ENCODE measurements around the gene PITPNM1.

The PITPNM1 gene

DNA sequence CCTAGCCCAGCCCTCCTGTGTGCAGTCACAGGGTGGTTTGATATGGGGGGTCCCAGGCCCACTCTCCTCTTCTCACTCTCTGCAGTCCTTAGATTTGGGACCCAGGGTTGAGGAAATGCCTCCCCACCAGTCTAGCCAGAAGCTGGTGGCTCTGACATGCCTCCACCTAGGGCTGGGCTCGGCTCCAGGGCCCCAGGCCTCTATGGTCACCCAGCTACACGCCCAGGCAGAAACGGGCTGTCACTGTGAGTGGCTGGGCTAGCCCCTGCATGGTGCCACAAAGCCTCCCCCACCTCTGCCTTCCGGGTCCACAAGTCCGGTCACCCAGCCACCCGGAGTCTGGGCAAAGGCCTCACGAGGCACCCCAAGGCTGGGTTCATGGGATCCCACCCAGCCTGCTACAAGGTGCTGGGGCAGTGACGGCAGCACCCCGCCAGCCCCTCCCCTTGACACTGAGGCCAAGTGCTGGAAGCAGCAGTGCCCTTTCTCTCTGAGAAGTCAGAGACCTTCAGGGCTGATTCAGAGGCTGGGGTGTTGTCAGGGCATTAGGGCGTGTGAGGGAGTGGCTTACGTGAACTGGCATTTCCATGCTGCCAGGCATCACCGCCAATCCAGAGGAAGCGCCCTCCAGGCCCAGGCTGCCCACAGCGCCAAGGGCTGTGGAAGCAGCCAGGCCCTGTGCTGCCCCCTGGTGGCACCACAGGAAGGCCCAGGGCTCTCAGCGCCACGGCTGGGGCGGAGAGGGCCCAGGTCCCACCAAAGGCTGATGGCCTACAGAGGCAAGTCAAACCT lies 638 bp upstream of the PITPNM1 start:
- peak; percentile 81 to 84 for DNase-seq (ENCODE audit: low spot score in 2 of 2)
- Mint-ChIP-seq H3K27me3 (no peaks in the 10 kb centered on the region), H3K9me3 (no peaks in the 10 kb centered on the region), H3K27ac (ENCODE audit: low read depth) (peak overlapping the region; percentile 99), H3K36me3 (ENCODE audit: insufficient read depth) (peaks cover 57% of the 10 kb centered on the region), H3K4me1 (peaks cover 51% of the 10 kb centered on the region), H3K4me3 (peak overlapping the region; percentile 94)
- ATAC-seq (replicated peaks; ENCODE audit: extremely low read depth, poor library complexity, severe bottlenecking): peak; percentile 56

DNA sequence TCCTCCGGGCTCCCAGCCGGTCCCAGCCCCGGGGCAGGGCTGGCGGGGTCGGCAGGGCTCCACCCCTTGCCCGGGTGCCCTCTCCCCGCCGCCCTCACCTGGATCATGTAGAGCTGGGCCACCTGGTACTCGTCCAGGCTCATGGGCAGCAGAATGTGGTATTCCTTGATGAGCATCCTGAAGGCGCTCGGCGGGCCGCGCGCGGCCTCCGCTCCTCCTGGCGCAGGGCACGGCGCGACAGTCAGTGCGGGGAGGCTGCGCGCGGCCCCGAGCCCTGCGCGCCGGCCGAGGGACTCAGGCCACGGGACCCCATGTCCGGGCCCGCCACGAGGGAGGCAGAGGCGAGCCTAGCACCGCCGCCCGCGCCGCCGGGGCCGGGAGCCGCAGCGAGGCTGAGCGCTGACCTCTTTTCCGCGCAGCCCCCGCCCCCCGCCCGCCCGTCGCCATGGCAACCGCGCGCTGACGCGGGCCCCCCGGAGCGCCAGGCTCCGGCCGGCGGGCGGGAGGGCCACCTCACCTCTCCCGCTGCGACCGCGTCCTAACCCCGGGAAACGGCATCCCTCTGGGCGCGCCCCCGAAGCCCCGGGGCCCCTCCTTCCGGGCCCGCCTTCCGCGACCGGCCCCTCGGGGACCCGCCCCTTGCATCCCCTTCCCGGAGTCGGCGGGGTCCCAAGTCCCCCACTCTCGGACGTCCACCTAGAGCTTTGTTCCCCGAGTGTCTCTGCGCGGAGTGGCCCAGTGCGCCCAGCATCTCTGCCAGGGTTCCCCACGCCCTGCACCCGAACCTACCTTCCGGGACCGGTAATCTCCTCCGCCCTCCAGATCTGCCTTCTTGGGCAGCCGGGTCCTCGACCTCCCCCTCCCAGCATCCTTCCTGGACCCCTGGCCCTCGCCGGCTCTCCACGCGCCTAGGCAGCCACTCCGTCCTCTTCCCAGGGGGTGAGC lies 886 bp downstream of the PITPNM1 start:
- no peak for ATAC-seq (replicated peaks; ENCODE audit: extremely low read depth, poor library complexity, severe bottlenecking)
- H3K4me1 Mint-ChIP-seq: peaks cover 52% of the 10 kb centered on the region

DNA sequence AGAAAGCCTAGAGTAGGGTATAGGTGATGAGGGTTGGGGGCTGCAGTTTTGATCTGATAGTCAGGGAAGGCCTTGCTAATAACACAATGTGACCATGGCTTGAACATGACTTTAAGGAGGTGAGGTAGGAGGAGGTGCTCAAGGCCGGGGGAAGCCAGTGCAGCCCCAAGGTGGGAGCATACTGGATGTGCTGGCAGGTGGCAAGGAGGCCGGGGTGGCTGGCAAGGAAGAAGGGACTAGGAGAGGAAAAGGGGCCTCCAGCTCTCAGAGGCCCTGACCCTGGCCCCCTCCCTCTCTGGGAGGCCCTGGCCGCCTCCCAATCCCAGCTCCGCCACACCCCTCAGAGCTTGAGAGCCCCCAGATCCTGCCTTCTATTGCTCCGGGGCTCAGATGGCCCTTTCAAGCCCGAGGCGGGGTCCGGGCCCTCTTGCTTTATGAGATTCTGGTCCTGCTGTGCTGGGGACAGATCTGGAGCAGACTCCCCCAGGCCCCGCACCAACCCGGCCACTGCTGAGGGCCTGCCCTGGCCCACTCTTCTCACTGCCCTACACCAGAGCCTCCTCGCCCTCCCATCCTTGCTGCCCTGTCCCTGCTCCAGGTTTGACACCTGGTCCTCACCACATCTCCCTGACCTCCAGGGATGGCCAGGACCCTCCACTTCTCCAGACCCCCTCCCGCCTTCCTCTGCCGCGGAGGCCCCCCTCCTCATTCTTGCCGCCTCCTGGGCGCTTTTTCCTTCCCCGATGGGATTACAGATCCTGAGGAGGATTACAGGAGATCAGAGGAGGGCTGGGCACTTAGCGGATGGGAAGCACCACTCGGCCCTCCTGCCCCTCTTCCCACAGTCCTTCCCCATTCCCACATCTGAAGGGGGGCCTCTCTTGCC lies 1.8 kb downstream of the PITPNM1 start:
- ATAC-seq (replicated peaks; ENCODE audit: extremely low read depth, poor library complexity, severe bottlenecking): no peak

More for the DNA sequence above, 886 bp downstream of the PITPNM1 start:
- no peak for DNase-seq (ENCODE audit: low spot score in 2 of 2)
- H3K4me3 Mint-ChIP-seq: peak overlapping the region; percentile 94
- no peaks in the 10 kb centered on the region for H3K9me3 Mint-ChIP-seq
- H3K27ac Mint-ChIP-seq (ENCODE audit: low read depth): peak overlapping the region; percentile 99
- H3K27me3 Mint-ChIP-seq: no peaks in the 10 kb centered on the region
- peaks cover 61% of the 10 kb centered on the region for H3K36me3 Mint-ChIP-seq (ENCODE audit: insufficient read depth)

DNA sequence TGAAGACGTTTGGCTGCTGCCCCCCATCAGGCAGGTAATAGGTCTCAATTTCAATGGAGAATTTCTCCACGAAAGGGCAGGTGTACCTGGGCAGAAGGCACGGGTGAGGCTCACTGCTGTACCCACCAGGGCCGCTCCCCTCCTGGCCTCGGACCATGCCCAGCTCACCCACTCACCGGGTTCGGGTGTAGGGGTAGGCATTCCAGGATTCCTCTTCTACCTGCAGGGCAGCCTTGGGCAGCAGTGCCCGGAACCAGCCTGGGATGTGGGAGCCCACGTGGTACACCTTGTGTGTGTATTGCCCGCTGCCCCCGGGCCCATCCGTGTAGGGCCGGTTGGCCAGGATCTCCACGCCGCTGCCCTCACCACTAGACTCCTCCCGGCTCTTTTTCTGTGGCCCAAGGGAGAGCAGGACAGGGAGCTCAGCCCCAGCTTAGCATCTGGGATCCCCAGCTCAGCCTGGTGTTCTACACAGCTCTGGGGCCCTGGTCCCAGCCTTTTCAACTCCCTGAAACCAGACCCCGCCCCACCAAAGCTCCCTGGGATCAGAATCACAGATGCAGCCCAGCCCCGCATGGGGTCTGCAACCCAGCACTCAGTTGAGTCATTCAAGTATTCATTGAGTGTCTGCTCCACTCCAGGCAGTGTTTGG lies 2.7 kb downstream of the PITPNM1 start:
- H3K27me3 Mint-ChIP-seq: no peaks in the 10 kb centered on the region
- no peaks in the 10 kb centered on the region for H3K9me3 Mint-ChIP-seq
- DNase-seq (ENCODE audit: low spot score in 2 of 2) (no peak), ATAC-seq (replicated peaks; ENCODE audit: extremely low read depth, poor library complexity, severe bottlenecking) (no peak)
- peak overlapping the region; percentile 94 for H3K4me3 Mint-ChIP-seq
- H3K4me1 Mint-ChIP-seq: peaks cover 42% of the 10 kb centered on the region
- peaks cover 57% of the 10 kb centered on the region for H3K36me3 Mint-ChIP-seq (ENCODE audit: insufficient read depth)
- H3K27ac Mint-ChIP-seq (ENCODE audit: low read depth): peak overlapping the region; percentile 8

More for the DNA sequence above, 1.8 kb downstream of the PITPNM1 start:
- Mint-ChIP-seq H3K27me3 (no peaks in the 10 kb centered on the region), H3K36me3 (ENCODE audit: insufficient read depth) (peaks cover 55% of the 10 kb centered on the region), H3K4me3 (peak overlapping the region; percentile 94), H3K4me1 (peaks cover 42% of the 10 kb centered on the region), H3K9me3 (no peaks in the 10 kb centered on the region), H3K27ac (ENCODE audit: low read depth) (peak overlapping the region; percentile 8)
- no peak for DNase-seq (ENCODE audit: low spot score in 2 of 2)

DNA sequence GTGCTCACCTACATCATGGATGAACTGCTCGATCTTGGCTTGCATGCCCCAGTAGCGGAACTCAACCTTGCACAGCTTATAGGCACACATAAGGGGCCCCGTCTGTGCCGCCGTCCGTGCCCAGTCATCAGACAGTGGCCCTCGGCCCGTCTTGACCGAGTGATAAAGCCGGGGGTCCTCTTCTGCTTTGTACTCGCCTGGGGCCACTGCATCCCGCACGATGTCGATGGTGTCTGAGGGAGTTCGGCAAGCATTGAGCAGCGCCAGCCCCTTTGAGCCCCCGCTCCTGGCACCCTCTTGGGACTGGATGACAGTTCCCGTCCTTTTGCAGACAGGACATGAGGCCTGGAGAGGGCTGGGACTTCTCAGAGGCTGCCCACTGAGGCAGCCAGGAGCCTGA lies 3.3 kb downstream of the PITPNM1 start:
- no peaks in the 10 kb centered on the region for H3K27me3 Mint-ChIP-seq
- no peak overlapping the region for H3K27ac Mint-ChIP-seq (ENCODE audit: low read depth)
- H3K4me3 Mint-ChIP-seq: no peak overlapping the region
- no peaks in the 10 kb centered on the region for H3K9me3 Mint-ChIP-seq
- H3K4me1 Mint-ChIP-seq: peaks cover 37% of the 10 kb centered on the region
- DNase-seq (ENCODE audit: low spot score in 2 of 2): no peak
- H3K36me3 Mint-ChIP-seq (ENCODE audit: insufficient read depth): peaks cover 57% of the 10 kb centered on the region
- no peak for ATAC-seq (replicated peaks; ENCODE audit: extremely low read depth, poor library complexity, severe bottlenecking)

DNA sequence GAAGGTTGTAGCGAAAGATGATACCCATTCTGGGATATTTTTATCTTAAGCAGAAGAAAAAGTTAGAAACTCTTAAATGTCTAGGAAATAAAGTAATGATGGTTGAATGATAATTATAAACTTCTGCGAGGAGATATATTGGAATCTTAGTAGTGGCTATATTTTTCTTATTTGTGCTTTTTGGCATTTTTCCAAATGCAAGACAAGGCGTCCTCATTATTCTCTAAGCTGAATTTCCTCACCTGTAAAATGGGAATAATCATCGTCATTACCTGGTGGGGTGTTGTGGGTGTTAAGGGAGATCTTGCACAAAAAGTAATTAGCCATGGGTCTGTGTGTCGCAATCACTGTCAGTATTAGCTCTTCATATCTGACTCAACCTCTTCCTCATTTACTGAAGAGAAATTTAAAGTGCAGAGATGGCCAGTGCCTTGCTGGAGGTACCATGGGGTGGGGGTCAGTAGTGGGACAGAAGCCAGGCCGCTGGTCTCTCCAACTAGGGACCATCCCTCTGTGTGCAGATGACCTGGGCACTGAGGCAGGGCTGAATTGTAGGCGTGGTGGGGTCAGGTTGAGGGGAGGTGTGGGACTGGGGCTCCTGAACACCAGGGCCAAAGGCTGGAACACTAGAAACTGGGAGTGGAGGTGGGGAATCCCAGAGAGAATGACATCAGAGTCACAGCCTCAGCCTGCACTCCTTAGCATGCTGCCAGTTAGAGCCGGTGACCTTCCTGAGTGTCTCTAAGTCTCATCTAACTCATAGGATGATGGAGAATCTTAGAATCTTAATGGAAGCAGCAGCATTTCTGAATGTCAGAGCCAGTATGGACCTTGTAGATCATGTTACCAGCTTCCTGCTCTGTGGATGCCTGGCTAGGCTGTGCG lies 4.1 kb downstream of the PITPNM1 start:
- ATAC-seq (replicated peaks; ENCODE audit: extremely low read depth, poor library complexity, severe bottlenecking): no peak
- no peak for DNase-seq (ENCODE audit: low spot score in 2 of 2)
- peaks cover 56% of the 10 kb centered on the region for H3K36me3 Mint-ChIP-seq (ENCODE audit: insufficient read depth)
- peaks cover 29% of the 10 kb centered on the region for H3K4me1 Mint-ChIP-seq
- no peaks in the 10 kb centered on the region for H3K27me3 Mint-ChIP-seq
- H3K4me3 Mint-ChIP-seq: no peak overlapping the region
- H3K27ac Mint-ChIP-seq (ENCODE audit: low read depth): peak overlapping the region; percentile 49
- no peaks in the 10 kb centered on the region for H3K9me3 Mint-ChIP-seq

DNA sequence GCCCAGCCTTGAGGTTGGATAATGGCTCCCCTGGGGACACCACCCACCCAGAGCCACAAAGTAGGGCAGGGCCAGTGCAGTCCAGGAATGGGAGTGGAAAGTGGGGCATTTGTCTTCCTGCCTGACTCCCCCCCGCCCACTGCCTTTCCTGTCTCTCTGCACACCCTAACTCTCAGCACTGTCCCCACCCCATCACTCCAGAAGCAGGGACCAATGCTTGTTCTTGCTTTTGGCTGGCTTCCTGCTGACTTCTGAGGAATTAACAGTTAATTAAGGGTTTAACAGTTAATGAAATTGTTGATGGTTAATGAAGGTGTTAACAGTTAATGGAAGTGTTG lies 4.7 kb downstream of the PITPNM1 start:
- ATAC-seq (replicated peaks; ENCODE audit: extremely low read depth, poor library complexity, severe bottlenecking): no peak
- Mint-ChIP-seq H3K27ac (ENCODE audit: low read depth) (peak overlapping the region; percentile 49), H3K4me3 (no peak overlapping the region), H3K9me3 (no peaks in the 10 kb centered on the region), H3K36me3 (ENCODE audit: insufficient read depth) (peaks cover 52% of the 10 kb centered on the region), H3K27me3 (no peaks in the 10 kb centered on the region), H3K4me1 (peaks cover 23% of the 10 kb centered on the region)
- DNase-seq (ENCODE audit: low spot score in 2 of 2): no peak

DNA sequence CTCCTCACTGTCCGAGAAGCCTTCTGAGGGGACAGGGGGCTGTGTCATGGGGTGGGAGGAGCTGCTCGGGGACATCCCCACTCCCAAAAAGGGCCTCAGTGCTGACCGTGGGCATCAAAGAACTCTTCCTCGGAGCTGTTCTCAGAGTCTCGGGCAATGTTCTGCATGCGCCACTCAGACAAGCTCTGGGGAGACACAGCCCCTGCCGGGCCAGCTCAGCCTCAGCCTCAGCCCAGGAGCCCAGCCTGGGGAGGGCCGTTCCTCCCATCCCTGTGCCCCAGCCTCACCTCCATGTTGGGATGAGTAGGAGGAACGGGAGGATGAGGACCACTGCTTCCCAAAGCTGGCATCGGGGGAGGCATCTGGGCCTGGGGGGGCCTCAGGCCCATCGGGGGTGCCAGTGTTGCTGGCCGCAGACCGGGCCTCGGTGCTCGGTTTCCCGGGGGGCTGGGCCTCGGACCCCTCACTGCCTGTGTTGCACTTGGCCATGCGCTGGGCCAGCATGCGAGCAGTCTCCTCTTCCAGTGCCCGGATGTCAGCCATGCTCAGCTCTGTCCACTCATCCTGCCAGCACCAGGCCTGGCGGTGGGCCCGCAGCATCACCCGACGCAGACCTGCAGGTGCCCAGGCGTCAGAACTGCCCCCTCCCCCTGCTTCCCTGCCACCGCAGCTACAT lies 5.2 kb downstream of the PITPNM1 start:
- DNase-seq (ENCODE audit: low spot score in 2 of 2) (no peak), ATAC-seq (replicated peaks; ENCODE audit: extremely low read depth, poor library complexity, severe bottlenecking) (no peak)
- Mint-ChIP-seq H3K27ac (ENCODE audit: low read depth) (no peak overlapping the region), H3K4me1 (peaks cover 21% of the 10 kb centered on the region), H3K4me3 (no peak overlapping the region), H3K36me3 (ENCODE audit: insufficient read depth) (peaks cover 51% of the 10 kb centered on the region), H3K9me3 (no peaks in the 10 kb centered on the region), H3K27me3 (no peaks in the 10 kb centered on the region)

DNA sequence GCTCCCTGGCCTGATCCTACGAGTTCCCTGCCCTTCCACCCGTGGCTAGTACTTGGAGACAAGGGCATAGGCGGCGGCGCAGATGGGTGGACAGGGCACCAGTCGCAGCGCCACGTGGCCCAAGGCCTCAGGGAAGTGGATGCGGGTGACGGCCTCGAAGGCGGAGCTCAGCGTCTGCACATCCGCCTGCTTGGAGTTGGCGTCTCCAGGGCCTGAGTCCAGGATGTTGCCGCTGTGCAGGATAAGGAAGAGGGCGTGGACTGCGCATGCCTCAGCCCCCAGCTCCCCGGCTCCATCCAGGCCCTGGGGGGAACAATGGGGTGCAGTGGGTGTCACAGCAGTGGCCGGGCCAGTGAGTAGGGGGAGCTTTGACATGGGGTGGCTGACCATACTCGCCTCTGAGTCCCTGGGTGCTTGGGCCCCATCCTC lies 6.6 kb downstream of the PITPNM1 start:
- H3K27ac Mint-ChIP-seq (ENCODE audit: low read depth): no peak overlapping the region
- H3K27me3 Mint-ChIP-seq: no peaks in the 10 kb centered on the region
- H3K4me1 Mint-ChIP-seq: peaks cover 21% of the 10 kb centered on the region
- H3K36me3 Mint-ChIP-seq (ENCODE audit: insufficient read depth): peaks cover 51% of the 10 kb centered on the region
- no peak for ATAC-seq (replicated peaks; ENCODE audit: extremely low read depth, poor library complexity, severe bottlenecking)
- no peak for DNase-seq (ENCODE audit: low spot score in 2 of 2)
- H3K4me3 Mint-ChIP-seq: no peak overlapping the region
- no peaks in the 10 kb centered on the region for H3K9me3 Mint-ChIP-seq

DNA sequence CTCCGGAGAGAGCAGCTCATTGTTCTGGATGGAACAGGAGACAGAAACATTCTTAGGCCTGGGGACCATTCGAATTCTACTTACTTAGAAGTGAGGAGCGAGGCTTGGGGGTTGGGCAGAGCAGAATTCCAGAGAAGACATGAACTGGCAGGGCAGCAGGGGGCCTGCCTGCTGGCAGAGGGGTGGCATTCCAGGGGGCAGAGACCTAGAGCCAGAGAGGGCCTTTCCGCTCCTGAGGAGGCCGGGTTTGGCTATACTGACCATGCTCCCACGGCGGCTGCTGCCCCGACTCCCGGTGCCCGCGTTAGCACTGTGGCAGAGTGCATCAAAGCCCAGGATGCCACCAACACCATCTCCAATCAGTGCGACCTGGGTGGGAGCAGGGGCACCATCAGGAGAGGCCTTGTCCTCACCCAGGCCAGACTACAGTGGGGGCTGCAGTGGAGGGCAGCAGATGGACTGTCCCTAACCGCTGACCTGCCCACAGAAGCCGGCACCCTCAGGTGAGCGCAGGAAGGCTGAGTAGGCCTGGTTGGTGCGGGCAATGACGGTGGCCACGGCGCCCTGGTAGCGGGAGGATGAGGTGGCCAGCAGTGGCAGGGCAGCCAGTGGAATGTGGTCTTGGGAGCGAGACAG lies 7.4 kb downstream of the PITPNM1 start:
- Mint-ChIP-seq H3K36me3 (ENCODE audit: insufficient read depth) (peaks cover 51% of the 10 kb centered on the region), H3K27me3 (no peaks in the 10 kb centered on the region), H3K4me3 (no peak overlapping the region), H3K9me3 (no peaks in the 10 kb centered on the region), H3K27ac (ENCODE audit: low read depth) (peak overlapping the region; percentile 51), H3K4me1 (peaks cover 15% of the 10 kb centered on the region)
- ATAC-seq (replicated peaks; ENCODE audit: extremely low read depth, poor library complexity, severe bottlenecking) (no peak), DNase-seq (ENCODE audit: low spot score in 2 of 2) (no peak)
